PFSK-1 (cell line): Measurements from ENCODE around the gene PIGC.

Experiments used
- FOXP2 ChIP-seq: optimal IDR thresholded peaks from 2 replicates; pipeline ENCODE3; 2011; ENCODE audit warnings: borderline replicate concordance, control low read depth, inconsistent platforms; ENCODE audit not compliant: insufficient read depth; ENCODE audit errors: extremely low read length, extremely low read depth
- POLR2AphosphoS5 ChIP-seq: IDR thresholded peaks from 2 replicates; pipeline ENCODE4 v1.6.1; 2012; ENCODE audit warnings: low read depth, mild to moderate bottlenecking, control low read depth, low read length, moderate library complexity
- SIN3A ChIP-seq: IDR thresholded peaks from 2 replicates; pipeline ENCODE4 v1.6.1; 2012; ENCODE audit warnings: mild to moderate bottlenecking, low read length, moderate library complexity, borderline replicate concordance; ENCODE audit not compliant: insufficient read depth
- TAF1 ChIP-seq: IDR thresholded peaks from 2 replicates; pipeline ENCODE4 v1.6.1; 2012; ENCODE audit warnings: low read length, control low read depth, borderline replicate concordance; ENCODE audit not compliant: insufficient read depth
- TF ChIP-seq, protein P1 (sequence below), 2 experiments: IDR thresholded peaks; 2 replicates each; pipeline versions ENCODE4 v1.6.1 to v1.8.0; 2011 to 2012; ENCODE audit warnings: low read depth in 2 of 2, low read length in 2 of 2, control low read depth in 1 of 2, inconsistent platforms in 1 of 2, mild to moderate bottlenecking in 1 of 2, moderate library complexity in 1 of 2; ENCODE audit not compliant: insufficient read depth in 1 of 2

Gene PIGC

DNA sequence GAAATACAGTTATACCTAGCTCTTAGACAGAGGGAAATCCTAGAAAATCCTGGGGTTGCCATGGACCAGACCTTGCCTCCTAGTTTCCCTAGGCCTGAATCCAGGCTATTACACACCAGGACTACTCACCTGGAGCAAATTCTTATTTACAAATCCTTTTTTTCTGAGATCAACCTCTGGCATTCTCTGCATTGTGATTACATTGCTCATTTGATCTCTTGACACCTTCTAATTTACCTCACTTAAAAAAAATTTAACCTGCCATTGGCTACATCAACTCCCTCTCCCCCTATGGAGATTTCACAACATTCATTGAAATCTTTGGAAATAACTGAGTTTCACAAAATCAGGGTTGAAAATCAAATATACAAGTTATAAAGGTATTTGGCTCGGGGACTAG is 26.3 kb downstream of the PIGC start:
- no peak for TF ChIP-seq FOXP2
- TF ChIP-seq, protein P1, sequence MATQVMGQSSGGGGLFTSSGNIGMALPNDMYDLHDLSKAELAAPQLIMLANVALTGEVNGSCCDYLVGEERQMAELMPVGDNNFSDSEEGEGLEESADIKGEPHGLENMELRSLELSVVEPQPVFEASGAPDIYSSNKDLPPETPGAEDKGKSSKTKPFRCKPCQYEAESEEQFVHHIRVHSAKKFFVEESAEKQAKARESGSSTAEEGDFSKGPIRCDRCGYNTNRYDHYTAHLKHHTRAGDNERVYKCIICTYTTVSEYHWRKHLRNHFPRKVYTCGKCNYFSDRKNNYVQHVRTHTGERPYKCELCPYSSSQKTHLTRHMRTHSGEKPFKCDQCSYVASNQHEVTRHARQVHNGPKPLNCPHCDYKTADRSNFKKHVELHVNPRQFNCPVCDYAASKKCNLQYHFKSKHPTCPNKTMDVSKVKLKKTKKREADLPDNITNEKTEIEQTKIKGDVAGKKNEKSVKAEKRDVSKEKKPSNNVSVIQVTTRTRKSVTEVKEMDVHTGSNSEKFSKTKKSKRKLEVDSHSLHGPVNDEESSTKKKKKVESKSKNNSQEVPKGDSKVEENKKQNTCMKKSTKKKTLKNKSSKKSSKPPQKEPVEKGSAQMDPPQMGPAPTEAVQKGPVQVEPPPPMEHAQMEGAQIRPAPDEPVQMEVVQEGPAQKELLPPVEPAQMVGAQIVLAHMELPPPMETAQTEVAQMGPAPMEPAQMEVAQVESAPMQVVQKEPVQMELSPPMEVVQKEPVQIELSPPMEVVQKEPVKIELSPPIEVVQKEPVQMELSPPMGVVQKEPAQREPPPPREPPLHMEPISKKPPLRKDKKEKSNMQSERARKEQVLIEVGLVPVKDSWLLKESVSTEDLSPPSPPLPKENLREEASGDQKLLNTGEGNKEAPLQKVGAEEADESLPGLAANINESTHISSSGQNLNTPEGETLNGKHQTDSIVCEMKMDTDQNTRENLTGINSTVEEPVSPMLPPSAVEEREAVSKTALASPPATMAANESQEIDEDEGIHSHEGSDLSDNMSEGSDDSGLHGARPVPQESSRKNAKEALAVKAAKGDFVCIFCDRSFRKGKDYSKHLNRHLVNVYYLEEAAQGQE (IDR thresholded peaks at IDR 0.05; ENCODE audit: insufficient read depth in 1 of 2, low read depth in 2 of 2, low read length in 2 of 2), result no peak
- TF ChIP-seq POLR2AphosphoS5, result no peak
- TF ChIP-seq SIN3A, result no peak
- TF ChIP-seq TAF1, result no peak

DNA sequence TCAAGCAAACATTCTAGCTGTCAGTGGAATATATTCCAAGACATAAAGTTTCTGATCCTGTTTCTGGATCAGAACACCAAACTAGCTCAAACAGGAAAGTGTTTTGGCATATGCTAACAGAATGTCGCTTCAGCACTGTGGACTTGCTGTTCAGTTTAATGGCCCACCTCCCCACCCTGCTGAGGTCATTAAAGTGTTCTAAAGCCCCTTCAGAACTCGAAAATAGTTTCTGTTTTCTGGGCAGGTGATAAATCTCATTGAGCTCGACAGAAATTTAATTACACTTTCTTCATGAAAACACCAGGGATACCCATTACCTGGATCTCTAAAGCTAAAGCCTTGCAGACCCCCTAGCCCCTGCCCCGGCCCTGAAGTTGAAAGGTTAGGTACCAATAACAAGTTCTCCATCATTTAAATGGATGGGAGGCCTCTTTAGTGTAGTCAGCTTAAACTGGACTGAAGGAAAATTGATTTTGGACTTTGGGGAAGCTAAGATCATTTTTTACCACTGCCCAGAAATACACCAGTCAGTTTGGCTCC is 27.3 kb downstream of the PIGC start:
- TF ChIP-seq POLR2AphosphoS5, result no peak
- TF ChIP-seq SIN3A, result no peak
- TF ChIP-seq, protein P1 (IDR thresholded peaks at IDR 0.05; ENCODE audit: insufficient read depth in 1 of 2, low read depth in 2 of 2, low read length in 2 of 2), result no peak
- TF ChIP-seq FOXP2, result no peak
- no peak for TF ChIP-seq TAF1

DNA sequence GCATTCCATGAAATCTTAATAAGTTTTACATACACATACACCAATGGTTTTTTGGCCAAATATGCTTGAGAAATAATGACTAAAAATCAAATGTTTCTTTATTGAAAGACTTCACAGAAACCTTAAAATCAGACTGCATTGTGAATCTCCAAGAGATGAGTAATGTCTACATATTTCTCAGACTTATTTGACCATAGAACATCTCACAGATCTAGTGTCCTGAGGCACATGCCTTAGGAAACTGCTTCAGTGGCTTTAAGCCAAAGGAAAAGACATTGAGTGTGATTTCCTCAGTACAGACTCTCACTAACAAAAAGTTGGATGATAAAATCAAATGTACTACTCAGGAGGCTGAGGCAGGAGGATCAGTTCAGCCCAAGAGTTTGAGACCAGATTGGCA is 29.5 kb downstream of the PIGC start:
- TF ChIP-seq POLR2AphosphoS5 (no peak), TAF1 (no peak), SIN3A (no peak), FOXP2 (no peak)
- TF ChIP-seq, protein P1 (IDR thresholded peaks at IDR 0.05; ENCODE audit: insufficient read depth in 1 of 2, low read depth in 2 of 2, low read length in 2 of 2), result no peak

- TF ChIP-seq FOXP2 (no peak), SIN3A (no peak), POLR2AphosphoS5 (no peak), TAF1 (no peak)
- TF ChIP-seq, protein P1 (IDR thresholded peaks at IDR 0.05; ENCODE audit: insufficient read depth in 1 of 2, low read depth in 2 of 2, low read length in 2 of 2), result no peak
Observed at GRCh38 chr1:172411791-172412338, 32.0 kb downstream of the PIGC start.
